ENCODE results near the gene ANKRD12.

The ANKRD12 gene

GRCh38 chr18:9139400-9140039, 2.9 kb downstream of the ANKRD12 start:
- DNase-seq (ENCODE audit: low read depth, low spot score), result no peak
- peaks cover 10% of the 10 kb centered on the region for H3K36me3 ChIP-seq (ENCODE audit: insufficient read depth, low read length)
- TF ChIP-seq POLR2AphosphoS5 (IDR thresholded peaks at IDR 0.05; ENCODE audit: borderline replicate concordance, low read depth, low read length) (no peak), FOXP2 (optimal IDR thresholded peaks at IDR 0.05; ENCODE audit: control extremely low read depth, extremely low read length, insufficient read depth) (no peak), EZH2 (IDR thresholded peaks at IDR 0.05) (no peak)
- H3K27ac ChIP-seq, result peak overlapping the region; percentile 44; the same call in 1 of the 2 replicates
- no peaks in the 10 kb centered on the region for H3K9me3 ChIP-seq (ENCODE audit: low read depth, low read length)
- H3K9ac ChIP-seq (ENCODE audit: insufficient read length), result peak overlapping the region; percentile 61
- H3K4me3 ChIP-seq, result peak overlapping the region; percentile 58

- no peak for DNase-seq (ENCODE audit: low read depth, low spot score)
- no peaks in the 10 kb centered on the region for H3K9me3 ChIP-seq (ENCODE audit: low read depth, low read length)
- peaks cover 2% of the 10 kb centered on the region for H3K36me3 ChIP-seq (ENCODE audit: insufficient read depth, low read length)
- no peak overlapping the region for H3K27ac ChIP-seq
- H3K9ac ChIP-seq (ENCODE audit: insufficient read length), result peak overlapping the region; percentile 61
- H3K4me3 ChIP-seq, result no peak overlapping the region
- TF ChIP-seq FOXP2 (optimal IDR thresholded peaks at IDR 0.05; ENCODE audit: control extremely low read depth, extremely low read length, insufficient read depth) (no peak), EZH2 (IDR thresholded peaks at IDR 0.05) (no peak), POLR2AphosphoS5 (IDR thresholded peaks at IDR 0.05; ENCODE audit: borderline replicate concordance, low read depth, low read length) (no peak)
Observed at GRCh38 chr18:9140381-9140780, 3.8 kb downstream of the ANKRD12 start.

- no peak for DNase-seq (ENCODE audit: low read depth, low spot score)
- no peaks in the 10 kb centered on the region for H3K9me3 ChIP-seq (ENCODE audit: low read depth, low read length)
- TF ChIP-seq FOXP2 (optimal IDR thresholded peaks at IDR 0.05; ENCODE audit: control extremely low read depth, extremely low read length, insufficient read depth) (no peak), POLR2AphosphoS5 (IDR thresholded peaks at IDR 0.05; ENCODE audit: borderline replicate concordance, low read depth, low read length) (no peak), EZH2 (IDR thresholded peaks at IDR 0.05) (no peak)
- H3K36me3 ChIP-seq (ENCODE audit: insufficient read depth, low read length), result no peaks in the 10 kb centered on the region
- no peak overlapping the region for H3K4me3 ChIP-seq
- H3K27ac ChIP-seq, result no peak overlapping the region
- H3K9ac ChIP-seq (ENCODE audit: insufficient read length), result no peak overlapping the region
Observed at GRCh38 chr18:9140984-9141383, 4.4 kb downstream of the ANKRD12 start.

GRCh38 chr18:9146224-9146623, 9.6 kb downstream of the ANKRD12 start:
- no peak for TF ChIP-seq POLR2AphosphoS5 (IDR thresholded peaks at IDR 0.05; ENCODE audit: borderline replicate concordance, low read depth, low read length)
- TF ChIP-seq FOXP2 (optimal IDR thresholded peaks at IDR 0.05; ENCODE audit: control extremely low read depth, extremely low read length, insufficient read depth), result no peak
- no peak for TF ChIP-seq EZH2 (IDR thresholded peaks at IDR 0.05)
- Histone ChIP-seq H3K9ac (ENCODE audit: insufficient read length) (no peak overlapping the region), H3K9me3 (ENCODE audit: low read depth, low read length) (no peaks in the 10 kb centered on the region), H3K36me3 (ENCODE audit: insufficient read depth, low read length) (no peaks in the 10 kb centered on the region), H3K4me3 (no peak overlapping the region), H3K27ac (no peak overlapping the region)
- no peak for DNase-seq (ENCODE audit: low read depth, low spot score)

GRCh38 chr18:9147440-9148202, 11.0 kb downstream of the ANKRD12 start:
- DNase-seq (ENCODE audit: low read depth, low spot score), result no peak
- no peak overlapping the region for H3K4me3 ChIP-seq
- no peak for TF ChIP-seq POLR2AphosphoS5 (IDR thresholded peaks at IDR 0.05; ENCODE audit: borderline replicate concordance, low read depth, low read length)
- no peak for TF ChIP-seq FOXP2 (optimal IDR thresholded peaks at IDR 0.05; ENCODE audit: control extremely low read depth, extremely low read length, insufficient read depth)
- no peak for TF ChIP-seq EZH2 (IDR thresholded peaks at IDR 0.05)
- H3K36me3 ChIP-seq (ENCODE audit: insufficient read depth, low read length), result no peaks in the 10 kb centered on the region
- H3K9me3 ChIP-seq (ENCODE audit: low read depth, low read length), result no peaks in the 10 kb centered on the region
- H3K9ac ChIP-seq (ENCODE audit: insufficient read length), result no peak overlapping the region
- 0 out of 2 replicates have a peak overlapping the region, but pooled peaks have one; percentile 19 for H3K27ac ChIP-seq

GRCh38 chr18:9148203-9148552, 11.6 kb downstream of the ANKRD12 start:
- Histone ChIP-seq H3K9ac (ENCODE audit: insufficient read length) (no peak overlapping the region), H3K4me3 (no peak overlapping the region), H3K9me3 (ENCODE audit: low read depth, low read length) (no peaks in the 10 kb centered on the region), H3K36me3 (ENCODE audit: insufficient read depth, low read length) (no peaks in the 10 kb centered on the region), H3K27ac (no peak overlapping the region)
- TF ChIP-seq POLR2AphosphoS5 (IDR thresholded peaks at IDR 0.05; ENCODE audit: borderline replicate concordance, low read depth, low read length) (no peak), EZH2 (IDR thresholded peaks at IDR 0.05) (no peak), FOXP2 (optimal IDR thresholded peaks at IDR 0.05; ENCODE audit: control extremely low read depth, extremely low read length, insufficient read depth) (no peak)
- DNase-seq (ENCODE audit: low read depth, low spot score), result no peak

- H3K9me3 ChIP-seq (ENCODE audit: low read depth, low read length), result no peaks in the 10 kb centered on the region
- DNase-seq (ENCODE audit: low read depth, low spot score), result no peak
- no peaks in the 10 kb centered on the region for H3K36me3 ChIP-seq (ENCODE audit: insufficient read depth, low read length)
- no peak overlapping the region for H3K27ac ChIP-seq
- TF ChIP-seq EZH2 (IDR thresholded peaks at IDR 0.05) (no peak), POLR2AphosphoS5 (IDR thresholded peaks at IDR 0.05; ENCODE audit: borderline replicate concordance, low read depth, low read length) (no peak), FOXP2 (optimal IDR thresholded peaks at IDR 0.05; ENCODE audit: control extremely low read depth, extremely low read length, insufficient read depth) (no peak)
- no peak overlapping the region for H3K4me3 ChIP-seq
- no peak overlapping the region for H3K9ac ChIP-seq (ENCODE audit: insufficient read length)
Observed at GRCh38 chr18:9150121-9150520, 13.5 kb downstream of the ANKRD12 start.

- H3K9me3 ChIP-seq (ENCODE audit: low read depth, low read length), result no peaks in the 10 kb centered on the region
- H3K9ac ChIP-seq (ENCODE audit: insufficient read length), result no peak overlapping the region
- no peaks in the 10 kb centered on the region for H3K36me3 ChIP-seq (ENCODE audit: insufficient read depth, low read length)
- no peak for DNase-seq (ENCODE audit: low read depth, low spot score)
- no peak for TF ChIP-seq FOXP2 (optimal IDR thresholded peaks at IDR 0.05; ENCODE audit: control extremely low read depth, extremely low read length, insufficient read depth)
- TF ChIP-seq EZH2 (IDR thresholded peaks at IDR 0.05), result no peak
- no peak for TF ChIP-seq POLR2AphosphoS5 (IDR thresholded peaks at IDR 0.05; ENCODE audit: borderline replicate concordance, low read depth, low read length)
- no peak overlapping the region for H3K4me3 ChIP-seq
- H3K27ac ChIP-seq, result no peak overlapping the region
Observed at GRCh38 chr18:9153256-9153655, 16.7 kb downstream of the ANKRD12 start.
